Sigmoid colon (tissue), 4 donors: Measurements from ENCODE around the gene LSMEM2.

Experiments
- CTCF ChIP-seq, 4 experiments: fragments of 450-650 bp in 3 of 4; fragments of 200-600 bp in 1 of 4; IDR thresholded peaks; one replicate each; pipeline ENCODE4 v1.5.1; 2016 to 2019; ENCODE audit warnings: antibody characterized with exemption in 4 of 4, mild to moderate bottlenecking in 3 of 4, moderate library complexity in 2 of 4
- POLR2AphosphoS5 ChIP-seq, 4 donors: sonication (generic); formaldehyde crosslinking; IDR thresholded peaks; one replicate each; pipeline ENCODE4 v1.6.1; 2017; ENCODE audit warnings: antibody characterized with exemption in 4 of 4

DNA sequence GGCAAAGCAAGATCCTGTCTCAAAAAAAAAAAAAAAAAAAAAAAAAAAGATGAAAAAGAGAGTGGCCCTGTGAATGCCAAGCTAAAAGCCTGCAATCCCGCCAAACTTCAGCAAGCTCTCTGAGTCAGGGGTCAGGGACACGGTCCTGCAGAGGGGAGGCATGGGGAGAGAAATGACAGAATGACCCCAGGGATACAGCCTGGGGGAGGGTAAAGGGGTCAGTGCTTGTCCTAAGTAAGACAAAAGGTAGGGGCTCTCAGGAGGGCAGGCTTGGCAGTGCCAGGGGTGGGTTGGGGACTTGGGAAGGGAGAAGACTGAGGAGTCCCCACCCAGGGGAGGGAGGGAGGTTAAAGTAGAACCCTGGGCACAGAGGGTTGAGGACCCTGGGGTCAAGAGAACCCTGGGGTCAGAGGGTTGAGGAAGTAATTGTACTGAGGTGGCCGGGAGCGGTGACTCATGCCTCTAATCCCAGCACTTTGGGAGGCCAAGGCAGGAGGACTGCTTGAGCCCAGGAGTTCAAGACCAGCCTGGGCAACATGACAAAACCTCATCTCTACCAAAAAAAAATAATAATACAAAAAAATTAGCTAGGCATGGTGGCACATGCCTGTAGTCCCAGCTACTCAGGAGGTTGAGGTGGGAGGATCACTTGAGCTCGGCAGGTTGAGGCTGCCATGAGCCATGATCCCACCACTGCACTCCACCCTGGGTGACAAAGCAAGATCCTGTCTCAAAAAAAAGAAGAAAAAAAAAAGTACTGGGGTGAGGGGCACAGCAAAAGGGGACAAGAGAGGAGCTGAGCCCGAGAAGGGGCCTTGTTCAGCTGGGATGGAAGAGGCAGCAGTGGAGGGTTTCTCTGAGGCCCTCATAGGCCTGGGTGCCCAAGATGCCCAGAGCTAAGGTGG is 15.2 kb upstream of the LSMEM2 start:
- TF ChIP-seq POLR2AphosphoS5 (IDR thresholded peaks at IDR 0.05) = no peak
- TF ChIP-seq CTCF (IDR thresholded peaks at IDR 0.05) = no peak
